A549 (cell line): ENCODE results near the gene OR8A1. TPM values are rescaled to one million over a fixed set of nuclear protein-coding genes. Genes with fewer than 3 reads are reported as not detected.

Source experiments
- ATAC-seq, 2 experiments: fragments of 200-7000 bp in 1 of 2; fragments of >200 bp in 1 of 2; cut with Nextera tagmentation in 1 of 2; cut with Tn5 transposase in 1 of 2; 3 replicates each; pipeline versions ENCODE4 v1.8.0 to v1.9.1; 2018 to 2020; ENCODE audit warnings: mild to moderate bottlenecking in 1 of 2, moderate library complexity in 1 of 2
- CTCF ChIA-PET: fragments of 300-600 bp; sonication (Branson Sonifier 250); formaldehyde crosslinking; extraction: SDS; loops from one replicate; lab custom pipeline; 2021; ENCODE audit warnings: antibody characterized with exemption, inconsistent platforms; lab: Yijun Ruan, JAX
- POLR2A ChIA-PET: fragments of 350-600 bp; formaldehyde crosslinking; extraction: SDS; loops from one replicate; lab custom pipeline; 2021; ENCODE audit warnings: antibody characterized with exemption, inconsistent platforms; lab: Yijun Ruan, JAX
- DNase-seq, 2 experiments: peaks; one replicate each; pipeline versions ENCODE4 v3.0.0 to v3.0.0-alpha.2; 2011 to 2016; ENCODE audit warnings: low read depth in 1 of 2, low spot score in 1 of 2
- FAIRE-seq: peaks from 2 replicates; lab custom pipeline; 2011; peaks lifted over from hg19 to GRCh38; lab: Jason Lieb, UNC
- H3K27ac ChIP-seq, 2 experiments: fragments of >200 bp; sonication (Bioruptor Twin); formaldehyde crosslinking; 3 replicates each; pipeline ENCODE4 v1.5.1; 2016 to 2017
- H3K4me1 ChIP-seq: fragments of >200 bp; sonication (Bioruptor Twin); formaldehyde crosslinking; 3 replicates; pipeline ENCODE4 v1.6.1; 2016
- H3K4me2 ChIP-seq: fragments of >200 bp; sonication (Bioruptor Twin); formaldehyde crosslinking; 3 replicates; pipeline ENCODE4 v1.6.1; 2016
- H3K4me3 ChIP-seq: fragments of >200 bp; sonication (Bioruptor Twin); formaldehyde crosslinking; 3 replicates; pipeline ENCODE4 v1.5.1; 2016
- H3K9me3 ChIP-seq: fragments of >200 bp; sonication (Bioruptor Twin); formaldehyde crosslinking; 3 replicates; pipeline ENCODE4 v1.6.1; 2016
- ATOH8 ChIP-seq: fragments of 250-450 bp; sonication (Bioruptor Pico); IDR thresholded peaks from 2 replicates; pipeline ENCODE4 v1.5.0; 2020; ENCODE audit warnings: low read depth, mild to moderate bottlenecking, moderate library complexity
- BCL3 ChIP-seq: fragments of >200 bp; sonication (Bioruptor Twin); formaldehyde crosslinking; IDR thresholded peaks from 3 replicates; pipeline ENCODE4 v1.6.1; 2016
- CBX2 ChIP-seq: fragments of 200-600 bp; sonication (generic); IDR thresholded peaks from 2 replicates; pipeline ENCODE4 v1.6.1; 2016; ENCODE audit warnings: low read depth, mild to moderate bottlenecking, borderline replicate concordance
- CEBPB ChIP-seq, 2 experiments: fragments of >200 bp in 1 of 2; sonication (Bioruptor Twin) in 1 of 2; formaldehyde crosslinking in 1 of 2; IDR thresholded peaks; 2 replicates each; pipeline ENCODE4 v1.6.1; 2012 to 2016
- CHD4 ChIP-seq: fragments of 200-600 bp; sonication (generic); IDR thresholded peaks from 2 replicates; pipeline ENCODE4 v1.6.1; 2016; ENCODE audit warnings: antibody characterized with exemption, mild to moderate bottlenecking, borderline replicate concordance
- CTCF ChIP-seq: fragments of >200 bp; sonication (Bioruptor Twin); formaldehyde crosslinking; IDR thresholded peaks from 3 replicates; pipeline ENCODE4 v1.5.1; 2016
- E2F6 ChIP-seq: IDR thresholded peaks from 2 replicates; pipeline ENCODE4 v1.6.1; 2012; ENCODE audit warnings: low read depth, borderline replicate concordance
- EP300 ChIP-seq, 2 experiments: fragments of >200 bp; sonication (Bioruptor Twin); formaldehyde crosslinking; IDR thresholded peaks; 2 replicates in 1 of 2; 3 replicates in 1 of 2; pipeline ENCODE4 v1.6.1; 2016 to 2017
- FOSB ChIP-seq: fragments of 250-450 bp; sonication (Bioruptor Pico); IDR thresholded peaks from 2 replicates; pipeline ENCODE4 v1.5.0; 2020; ENCODE audit warnings: mild to moderate bottlenecking, moderate library complexity
- FOXS1 ChIP-seq: fragments of 250-450 bp; sonication (Bioruptor Pico); IDR thresholded peaks from 2 replicates; pipeline ENCODE4 v1.5.0; 2020; ENCODE audit warnings: mild to moderate bottlenecking, moderate library complexity
- GATA3 ChIP-seq: IDR thresholded peaks from 2 replicates; pipeline ENCODE4 v1.6.1; 2012; ENCODE audit warnings: borderline replicate concordance
- HES2 ChIP-seq: fragments of >200 bp; sonication (Bioruptor Twin); formaldehyde crosslinking; IDR thresholded peaks from 2 replicates; pipeline ENCODE4 v1.6.1; 2016
- HMGXB4 ChIP-seq: fragments of 250-450 bp; sonication (Bioruptor Pico); IDR thresholded peaks from 2 replicates; pipeline ENCODE4 v1.5.0; 2021; ENCODE audit warnings: mild to moderate bottlenecking, moderate library complexity, borderline replicate concordance
- KDM5A ChIP-seq: fragments of 200-600 bp; sonication (generic); IDR thresholded peaks from 2 replicates; pipeline ENCODE4 v1.6.1; 2016; ENCODE audit warnings: antibody characterized with exemption, mild to moderate bottlenecking
- MAX ChIP-seq: IDR thresholded peaks from 2 replicates; pipeline ENCODE4 v1.6.1; 2012
- MYC ChIP-seq: IDR thresholded peaks from 2 replicates; pipeline ENCODE4 v1.6.1; 2012; ENCODE audit warnings: mild to moderate bottlenecking, inconsistent platforms, low read length, improper control_type of control experiment, borderline replicate concordance
- NPAS2 ChIP-seq: fragments of 250-450 bp; sonication (Bioruptor Pico); IDR thresholded peaks from 2 replicates; pipeline ENCODE4 v1.8.0; 2022; ENCODE audit warnings: mild to moderate bottlenecking, moderate library complexity, borderline replicate concordance
- NR3C1 ChIP-seq: fragments of >200 bp; sonication (Bioruptor Twin); formaldehyde crosslinking; IDR thresholded peaks from 3 replicates; pipeline ENCODE4 v1.6.1; 2017
- PBX3 ChIP-seq: IDR thresholded peaks from 2 replicates; pipeline ENCODE4 v1.6.1; 2012
- PHF8 ChIP-seq: fragments of 200-600 bp; sonication (generic); IDR thresholded peaks from 2 replicates; pipeline ENCODE4 v1.6.1; 2016; ENCODE audit warnings: low read depth, mild to moderate bottlenecking, antibody characterized with exemption, moderate library complexity, borderline replicate concordance
- RARB ChIP-seq: fragments of 250-450 bp; sonication (Bioruptor Pico); IDR thresholded peaks from 2 replicates; pipeline ENCODE4 v1.8.0; 2021; ENCODE audit warnings: mild to moderate bottlenecking, moderate library complexity
- RCOR1 ChIP-seq: fragments of 150-350 bp; IDR thresholded peaks from 2 replicates; pipeline ENCODE4 v1.6.1; 2014; ENCODE audit warnings: antibody characterized with exemption, low read length, low read depth
- RFX5 ChIP-seq: fragments of 450-650 bp; IDR thresholded peaks from 2 replicates; pipeline ENCODE4 v1.7.1; 2014; ENCODE audit warnings: antibody characterized with exemption, mild to moderate bottlenecking, moderate library complexity
- SREBF2 ChIP-seq: fragments of 450-650 bp; IDR thresholded peaks from 2 replicates; pipeline ENCODE4 v1.6.1; 2014; ENCODE audit warnings: mild to moderate bottlenecking, moderate library complexity
- TFCP2L1 ChIP-seq: fragments of 250-450 bp; sonication (Bioruptor Pico); IDR thresholded peaks from 2 replicates; pipeline ENCODE4 v1.5.0; 2021; ENCODE audit warnings: mild to moderate bottlenecking
- ZC3H11A ChIP-seq: fragments of 450-650 bp; IDR thresholded peaks from 2 replicates; pipeline ENCODE4 v1.6.1; 2014; ENCODE audit warnings: antibody characterized with exemption, mild to moderate bottlenecking
- ZFP36 ChIP-seq: fragments of 450-650 bp; IDR thresholded peaks from 2 replicates; pipeline ENCODE4 v1.6.1; 2014; ENCODE audit warnings: borderline replicate concordance; ENCODE audit not compliant: partially characterized antibody
- ZNF302 ChIP-seq: fragments of 250-450 bp; sonication (Bioruptor Pico); IDR thresholded peaks from 2 replicates; pipeline ENCODE4 v1.9.0; 2021; ENCODE audit warnings: inconsistent platforms, mild to moderate bottlenecking, moderate library complexity
- WGBS: methylation state at CpG from one replicate; pipeline ENCODE4 v1.1.6; 2017; ENCODE audit errors: missing lambda C conversion rate; 5-methylcytosine and 5-hydroxymethylcytosine counted together
- polyA plus RNA-seq, 4 experiments: library from polyadenylated mRNA; depleted of rRNA in 3 of 4; stranded (reverse); fragments of >200 nt; fragmentation: RNase III in 1 of 4; extraction: RNeasy Plus Mini Kit Qiagen cat#74134 plus additional on column Dnase treatment in 1 of 4; gene quantifications; 2 replicates in 3 of 4; 3 replicates in 1 of 4; pipeline ENCODE4 v1.2.3, GENCODE V29; 2011 to 2017

OR8A1 gene
- polyA plus RNA-seq, 2 of the 4 experiments (the other 2 are of a cell fraction) = not detected

GRCh38 chr11:124586238-124586860 is 16.6 kb downstream of the OR8A1 start (continued):
- no peak for TF ChIP-seq ATOH8 (CRISPR knock-in tag)
- TF ChIP-seq, all 56 proteins: peak for 3

- POLR2A ChIA-PET = no interaction called here
- CTCF ChIA-PET = no interaction called here
- FAIRE-seq = no peak
These were observed 21.6 kb downstream of the OR8A1 start for GRCh38 chr11:124591430-124591829.

GRCh38 chr11:124592627-124593026 is 22.8 kb downstream of the OR8A1 start:
- ATAC-seq (no peak), FAIRE-seq (no peak), DNase-seq (no peak)
- 1% methylated on average over 6 of the region's 6 CpGs for WGBS
- CTCF ChIA-PET = no interaction called here
- no peaks in the 10 kb centered on the region for H3K9me3 ChIP-seq
- POLR2A ChIA-PET = no interaction called here
- H3K4me1 ChIP-seq = no peaks in the 10 kb centered on the region
- no peak overlapping the region for H3K4me2 ChIP-seq
- H3K27ac ChIP-seq = no peak overlapping the region
- H3K4me3 ChIP-seq = no peak overlapping the region
- TF ChIP-seq RCOR1 (no peak), PBX3 (no peak), BCL3 (no peak), CHD4 (no peak), RFX5 (no peak), TFCP2L1 (CRISPR knock-in tag) (no peak), MAX (no peak), E2F6 (no peak), ZC3H11A (no peak), NR3C1 (no peak)

More at GRCh38 chr11:124591430-124591829, 21.6 kb downstream of the OR8A1 start:
- H3K4me2 ChIP-seq = no peak overlapping the region
- H3K4me3 ChIP-seq = no peak overlapping the region
- H3K27ac ChIP-seq = no peak overlapping the region
- H3K4me1 ChIP-seq = no peaks in the 10 kb centered on the region
- no peak for TF ChIP-seq CTCF
- TF ChIP-seq MYC = no peak
- TF ChIP-seq RCOR1 = no peak
- no peak for TF ChIP-seq GATA3
- no peak for TF ChIP-seq ZFP36
- no peak for TF ChIP-seq FOSB
- no peak for TF ChIP-seq HES2
- no peak for TF ChIP-seq FOXS1 (CRISPR knock-in tag)
- no peak for TF ChIP-seq MAX
- no peak for TF ChIP-seq SREBF2
- no peak for TF ChIP-seq NPAS2 (CRISPR knock-in tag)
- TF ChIP-seq ZNF302 (CRISPR knock-in tag) = no peak
- no peak for TF ChIP-seq EP300 (IDR thresholded peaks at IDR 0.05)
- TF ChIP-seq CEBPB (IDR thresholded peaks at IDR 0.05) = no peak
- TF ChIP-seq NR3C1 = no peak
- TF ChIP-seq CBX2 = no peak
- no peak for TF ChIP-seq KDM5A
- TF ChIP-seq HMGXB4 (CRISPR knock-in tag) = no peak
- no peak for TF ChIP-seq PHF8
- no peak for TF ChIP-seq RARB
- TF ChIP-seq, all 56 proteins: peak for 0
- no peak for DNase-seq
- no peak for ATAC-seq
- WGBS = 4% methylated on average over 2 of the region's 2 CpGs
- H3K9me3 ChIP-seq = no peaks in the 10 kb centered on the region
